GM19043 (cell line): ENCODE measurements around the gene ARHGAP44.
"Not testable (repeated sequence)": the region's sequence is repeated elsewhere in the genome, so short reads cannot be mapped to it uniquely, and the experiment has no call there.

ENCODE experiments used
- ATAC-seq: cut with Tn5 transposase; IDR thresholded peaks from one replicate; pipeline ENCODE4 v1.9.1; 2021; ENCODE audit warnings: low read depth; ENCODE audit not compliant: unreplicated experiment

The ARHGAP44 gene

DNA sequence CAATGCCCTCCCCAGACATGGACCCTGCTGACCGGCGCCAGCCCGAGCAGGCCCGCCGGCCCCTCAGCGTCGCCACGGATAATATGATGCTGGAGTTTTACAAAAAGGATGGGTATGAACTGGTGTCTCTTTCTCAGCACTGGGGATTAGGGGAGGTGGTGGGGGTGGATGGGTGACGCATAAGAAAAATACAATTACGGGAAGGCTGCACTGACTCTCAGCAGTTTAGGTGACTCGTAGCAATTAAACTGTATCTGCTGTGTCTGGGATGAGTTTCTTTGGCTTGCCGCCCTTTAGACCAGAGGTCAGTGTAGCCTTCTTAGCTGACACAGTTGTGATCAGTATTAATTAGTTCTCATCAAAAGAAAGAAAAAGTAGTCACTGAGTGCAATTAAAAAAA, 169.5 kb downstream of the ARHGAP44 start:
- ATAC-seq = no peak

GRCh38 chr17:12959441-12959840, 170.1 kb downstream of the ARHGAP44 start:
- no peak for ATAC-seq

DNA sequence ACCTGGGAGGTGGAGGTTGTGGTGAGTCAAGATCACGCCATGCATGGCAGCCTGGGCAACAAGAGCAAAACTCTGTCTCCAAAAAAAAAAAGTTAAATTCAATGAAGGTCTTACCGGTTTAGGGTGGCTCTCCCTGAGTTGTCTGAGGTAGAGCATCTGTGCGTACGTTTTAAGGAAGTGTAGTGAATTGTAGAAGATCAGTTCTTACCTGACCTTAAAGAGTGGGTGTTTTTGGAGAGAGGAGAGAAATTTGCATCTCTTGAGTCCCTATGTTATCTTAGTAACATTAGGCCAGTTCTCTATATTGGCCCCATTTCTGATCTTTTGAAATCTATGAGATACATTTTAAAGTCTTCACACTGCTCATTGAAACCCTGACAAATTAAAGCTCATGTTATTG, 172.4 kb downstream of the ARHGAP44 start:
- no peak for ATAC-seq

DNA sequence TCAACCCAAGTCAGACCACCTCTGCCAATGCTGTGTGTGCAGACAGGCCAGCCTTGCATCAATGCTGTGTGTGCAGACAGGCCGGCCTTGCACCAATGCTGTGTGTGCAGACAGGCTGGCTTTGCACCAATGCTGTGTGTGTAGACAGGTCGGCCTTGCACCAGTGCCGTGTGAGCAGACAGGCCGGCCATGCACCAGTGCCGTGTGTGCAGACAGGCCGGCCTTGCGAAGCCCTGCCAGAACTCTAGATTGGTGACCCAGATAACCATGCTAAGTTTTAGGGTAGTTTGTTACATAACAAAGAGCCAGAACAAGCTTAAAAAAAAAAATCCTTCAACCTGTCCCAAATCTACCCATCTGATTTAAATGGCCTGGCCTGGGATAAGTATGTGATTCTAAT, 174.2 kb downstream of the ARHGAP44 start:
- no peak for ATAC-seq

- no peak for ATAC-seq
Observed at GRCh38 chr17:12964162-12964561, 174.9 kb downstream of the ARHGAP44 start.

DNA sequence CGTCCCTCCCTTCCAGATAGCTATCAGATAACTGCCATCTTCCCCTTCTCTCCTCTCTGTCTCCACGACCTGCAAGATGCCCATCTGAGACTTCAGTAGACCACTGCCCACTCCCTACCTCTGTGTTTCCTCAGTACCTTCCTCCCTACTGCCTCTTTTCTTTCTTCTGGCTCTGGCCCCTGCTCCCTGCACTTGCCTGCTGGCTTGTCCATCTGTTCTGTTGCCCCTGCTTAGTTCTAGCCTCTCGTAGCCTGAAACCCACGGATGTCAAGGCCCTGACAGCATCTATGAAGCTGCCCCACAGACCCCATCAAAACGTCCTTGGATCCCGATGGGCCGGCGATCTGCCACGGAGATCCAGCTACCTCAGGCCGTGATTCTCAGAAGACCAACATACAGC, 175.5 kb downstream of the ARHGAP44 start:
- ATAC-seq = no peak

GRCh38 chr17:12965988-12966387, 176.7 kb downstream of the ARHGAP44 start:
- ATAC-seq = no peak

GRCh38 chr17:12966413-12966812, 177.1 kb downstream of the ARHGAP44 start:
- ATAC-seq = no peak

GRCh38 chr17:12967962-12968361, 178.7 kb downstream of the ARHGAP44 start:
- ATAC-seq = no peak

- ATAC-seq = no peak
Observed at GRCh38 chr17:12973496-12974004, 184.3 kb downstream of the ARHGAP44 start.

GRCh38 chr17:12974005-12974531, 184.8 kb downstream of the ARHGAP44 start:
- ATAC-seq = no peak

DNA sequence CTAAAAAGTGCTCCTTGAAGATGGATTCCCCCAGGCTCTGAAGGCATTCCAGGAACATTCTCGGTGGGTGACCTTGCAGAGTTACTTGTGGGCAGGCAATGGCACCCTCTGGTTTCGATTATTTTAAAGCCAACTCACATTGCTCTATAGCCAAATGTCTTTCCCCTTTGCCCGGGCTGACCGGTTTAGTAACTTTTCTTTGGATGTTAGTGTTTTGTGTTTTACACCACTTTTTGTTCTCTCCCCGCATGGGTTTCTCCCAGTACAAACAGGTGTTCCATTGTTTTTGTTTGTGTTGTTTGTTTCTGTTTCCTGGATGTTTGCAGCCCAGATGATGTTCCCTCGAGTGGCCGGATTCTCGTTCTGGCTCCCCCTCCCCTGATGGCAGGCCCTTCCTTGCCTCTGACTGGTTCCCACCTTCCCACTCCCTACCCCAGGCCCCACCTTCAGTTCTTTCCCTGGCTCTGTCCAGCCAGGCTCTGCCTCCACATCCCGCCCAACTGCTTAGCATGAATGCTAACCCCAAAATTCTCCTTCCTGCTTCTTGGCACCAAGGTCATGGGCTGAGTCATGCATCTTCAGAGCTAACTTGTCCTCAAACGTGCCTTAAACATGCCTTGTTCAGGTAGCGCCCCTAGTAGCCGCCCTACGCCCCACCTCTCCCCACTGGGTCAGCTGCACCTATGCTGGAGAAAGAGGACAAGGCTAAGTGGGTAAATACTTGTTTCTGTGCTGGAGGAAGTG, 187.9 kb downstream of the ARHGAP44 start:
- ATAC-seq = no peak

DNA sequence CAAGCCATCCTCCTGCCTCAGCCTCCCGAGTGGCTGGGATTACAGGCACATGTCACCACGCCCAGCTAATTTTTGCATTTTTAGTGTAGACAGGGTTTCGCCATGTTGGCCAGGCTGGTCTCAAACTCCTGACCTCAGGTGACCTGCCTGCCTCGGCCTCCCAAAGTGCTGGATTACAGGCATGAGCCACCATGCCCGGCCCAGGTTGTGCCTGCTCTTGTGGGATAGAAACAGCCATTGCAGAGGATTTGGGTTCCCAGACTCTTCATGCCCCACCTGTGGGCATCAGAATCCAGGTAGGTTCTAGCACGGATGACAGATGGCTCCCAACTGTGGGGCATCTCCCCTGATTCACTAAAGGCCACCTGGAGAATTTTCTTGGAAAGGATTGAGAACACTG, 189.5 kb downstream of the ARHGAP44 start:
- ATAC-seq = not testable (repeated sequence)

DNA sequence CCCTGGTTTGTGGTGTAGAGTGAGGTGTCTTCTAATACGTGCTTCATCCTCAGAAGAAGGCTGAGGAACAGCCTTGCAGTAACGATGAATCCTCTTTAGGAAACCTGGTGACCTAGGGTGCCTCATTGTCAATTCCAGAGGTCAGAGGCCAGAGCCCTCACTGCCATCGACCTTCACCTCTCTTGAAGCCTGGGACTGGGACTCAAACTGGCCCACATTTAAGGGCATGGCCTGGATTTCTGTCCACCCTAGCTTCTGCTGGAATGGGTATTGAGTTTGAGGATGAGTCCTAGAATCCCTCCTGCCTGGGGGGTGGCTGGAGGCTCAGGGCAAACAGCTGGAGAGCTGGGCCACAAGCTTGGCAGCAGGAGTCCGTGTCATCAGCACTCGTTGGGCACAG, 189.9 kb downstream of the ARHGAP44 start:
- no peak for ATAC-seq

DNA sequence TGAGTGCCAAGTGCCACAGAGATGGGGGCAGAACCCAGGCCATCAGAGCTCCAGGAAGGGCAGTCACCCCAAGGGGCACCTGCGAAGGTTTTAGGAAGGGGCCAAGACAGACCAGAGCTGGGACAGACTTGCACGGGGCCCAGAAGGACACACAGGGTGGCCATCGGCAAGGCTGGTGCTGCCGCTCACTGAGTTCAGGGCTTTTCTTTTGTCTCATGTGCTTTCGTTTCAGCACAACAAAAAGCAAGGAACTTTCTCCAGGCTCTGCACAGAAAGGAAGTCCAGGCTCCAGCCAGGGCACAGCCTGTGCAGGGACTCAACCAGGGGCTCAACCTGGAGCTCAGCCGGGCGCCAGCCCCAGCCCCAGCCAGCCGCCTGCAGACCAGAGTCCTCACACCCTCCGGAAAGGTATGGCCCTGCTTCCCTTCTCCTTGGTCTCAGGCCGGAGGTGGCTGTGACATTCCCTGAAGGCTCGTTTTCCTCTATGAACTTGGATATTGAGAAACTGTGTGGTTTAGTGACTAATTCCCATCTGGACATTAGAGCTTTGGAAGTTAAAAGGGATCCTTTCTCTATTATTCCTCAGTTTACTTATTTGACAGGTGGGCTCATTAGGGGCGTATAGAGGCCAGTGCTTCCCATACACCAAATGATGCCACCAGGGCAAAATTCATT, 190.7 kb downstream of the ARHGAP44 start:
- no peak for ATAC-seq

DNA sequence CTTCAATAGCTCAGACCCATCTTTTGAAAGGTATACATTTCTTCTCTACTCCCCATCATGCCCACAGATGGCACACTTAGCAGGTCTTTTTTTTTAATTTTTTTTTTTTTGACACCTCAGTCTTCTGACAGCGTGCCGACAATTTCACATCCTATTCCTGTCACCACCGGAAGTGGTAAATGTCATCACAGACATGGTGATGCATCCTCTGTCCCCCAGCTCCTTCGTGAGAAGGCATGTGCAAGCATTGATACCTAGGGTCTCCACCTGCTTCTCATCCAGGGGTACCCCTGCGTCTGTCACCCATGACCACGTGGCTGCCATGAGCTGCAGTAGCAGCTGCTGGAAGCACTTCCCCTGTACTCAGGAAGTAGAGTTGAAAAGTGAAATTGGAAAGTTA, 192.9 kb downstream of the ARHGAP44 start:
- ATAC-seq = no peak

- ATAC-seq = no peak
Observed at GRCh38 chr17:12983991-12984884, 194.9 kb downstream of the ARHGAP44 start.

DNA sequence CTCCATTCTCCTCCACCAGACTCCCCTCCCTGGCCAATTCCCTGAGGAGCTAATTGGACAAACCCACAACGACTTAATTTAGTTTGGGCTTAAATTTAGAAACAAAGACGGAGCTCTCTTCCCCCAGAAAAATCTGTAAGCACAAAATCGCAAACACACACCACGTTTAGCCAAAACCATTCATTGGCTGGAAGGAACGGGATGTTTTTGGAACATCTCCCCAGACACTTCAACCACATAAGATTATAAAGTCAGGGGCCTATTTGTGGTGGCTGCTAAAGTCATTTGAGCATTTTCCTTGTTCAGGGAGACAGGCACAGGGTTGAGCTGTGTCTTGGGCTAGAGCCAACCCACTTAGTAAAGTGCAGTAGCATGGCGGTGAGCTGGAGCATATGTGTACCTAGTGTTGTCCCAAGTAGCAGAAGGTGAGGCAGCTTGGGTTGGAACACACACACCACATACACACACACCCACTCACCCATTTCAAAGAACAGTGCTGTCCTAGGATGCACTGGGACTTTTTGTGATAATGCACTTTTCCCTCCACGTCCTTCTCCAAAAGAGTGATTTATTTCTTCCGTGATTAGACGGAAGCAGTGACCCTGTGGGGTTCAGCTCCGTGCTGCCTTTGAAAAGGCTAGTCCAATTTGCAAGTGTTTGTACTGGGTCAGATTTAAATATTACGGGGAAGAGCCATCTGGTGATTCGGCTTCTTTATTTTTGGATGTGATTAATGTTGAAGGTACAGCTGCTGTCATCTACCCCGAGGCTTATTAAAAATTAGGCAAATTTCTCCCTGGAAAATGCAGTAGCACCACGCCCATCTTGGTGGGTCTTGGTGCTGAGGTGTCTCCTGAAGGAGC, 196.4 kb downstream of the ARHGAP44 start:
- ATAC-seq = no peak

DNA sequence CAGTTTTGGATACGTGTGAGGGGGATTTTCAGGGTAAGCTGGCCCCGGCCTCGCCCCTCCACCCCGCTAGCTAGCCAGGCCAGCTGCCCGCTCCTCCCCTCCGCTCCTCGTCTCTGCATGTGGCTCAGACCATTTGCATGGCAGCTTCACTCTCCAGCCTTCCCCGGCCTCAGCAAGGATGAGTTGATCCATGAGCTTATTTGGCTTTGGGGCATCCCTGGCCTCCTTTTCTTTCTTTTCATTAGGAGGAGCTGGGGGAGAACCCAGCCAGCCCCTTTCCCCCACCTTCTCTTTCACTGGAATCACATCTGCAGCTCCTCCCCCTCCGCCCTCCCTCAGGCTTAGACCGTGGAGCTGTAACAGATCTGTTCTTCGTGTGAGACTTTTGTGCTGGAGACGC, 197.8 kb downstream of the ARHGAP44 start:
- ATAC-seq = no peak
